Activated gamma-delta T cell (primary cell): ENCODE measurements around the gene C2.
"Not testable (repeated sequence)": the region's sequence is repeated elsewhere in the genome, so short reads cannot be mapped to it uniquely, and the experiment has no call there.

Experiments
- DNase-seq: peaks from one replicate; lab custom pipeline; 2025; lab: John Stamatoyannopoulos, UW

The C2 gene

DNA sequence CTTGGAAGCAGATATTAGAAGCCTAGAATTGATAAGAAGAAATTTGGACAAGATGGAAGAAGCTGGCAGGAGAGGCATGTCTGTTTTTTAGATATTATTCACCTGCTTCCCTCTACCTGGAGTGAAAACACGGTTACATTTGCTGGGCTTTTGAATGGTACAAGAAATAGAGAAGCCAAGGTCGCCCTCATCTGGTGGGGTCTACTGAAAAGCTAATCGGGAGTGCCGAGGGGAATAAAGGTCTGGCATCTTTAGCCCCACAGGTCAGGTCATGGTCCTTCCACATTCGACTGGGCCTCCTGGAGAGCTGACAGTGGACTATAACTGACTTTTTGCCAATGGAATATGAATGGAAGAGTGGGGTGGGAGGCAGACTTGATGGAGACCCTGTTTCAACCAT lies 4.6 kb upstream of the C2 start:
- no peak for DNase-seq

DNA sequence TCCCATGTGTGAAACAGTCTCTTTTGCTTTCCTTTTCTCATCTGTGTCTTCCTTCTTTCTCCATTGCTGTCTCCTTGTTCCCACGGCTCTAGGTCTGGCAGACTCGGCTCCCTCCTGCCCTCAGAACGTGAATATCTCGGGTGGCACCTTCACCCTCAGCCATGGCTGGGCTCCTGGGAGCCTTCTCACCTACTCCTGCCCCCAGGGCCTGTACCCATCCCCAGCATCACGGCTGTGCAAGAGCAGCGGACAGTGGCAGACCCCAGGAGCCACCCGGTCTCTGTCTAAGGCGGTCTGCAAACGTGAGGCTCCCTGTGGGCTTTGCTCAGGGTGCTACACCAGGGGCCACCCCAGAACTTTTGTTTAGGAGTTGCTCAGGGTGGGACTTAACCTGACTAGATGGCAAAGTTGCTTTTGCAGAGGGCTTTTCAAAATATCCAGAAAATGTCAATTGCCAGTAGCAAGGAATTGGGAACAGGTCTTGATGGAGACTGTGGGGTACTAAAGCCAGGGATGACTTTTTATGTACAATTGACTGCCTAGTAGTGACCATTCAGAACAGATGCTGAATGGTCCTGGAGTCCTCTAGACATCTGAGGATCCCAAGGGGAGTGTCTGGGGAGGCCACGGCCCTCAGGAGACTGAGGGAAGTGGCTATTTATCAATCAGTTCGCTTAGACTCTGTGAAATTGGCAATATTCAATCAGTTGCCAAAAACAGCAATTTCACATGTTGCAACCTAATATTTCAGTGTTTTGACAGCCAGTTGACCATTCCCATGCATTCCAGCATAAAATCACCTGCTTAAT lies 550 bp downstream of the C2 start:
- no peak for DNase-seq

DNA sequence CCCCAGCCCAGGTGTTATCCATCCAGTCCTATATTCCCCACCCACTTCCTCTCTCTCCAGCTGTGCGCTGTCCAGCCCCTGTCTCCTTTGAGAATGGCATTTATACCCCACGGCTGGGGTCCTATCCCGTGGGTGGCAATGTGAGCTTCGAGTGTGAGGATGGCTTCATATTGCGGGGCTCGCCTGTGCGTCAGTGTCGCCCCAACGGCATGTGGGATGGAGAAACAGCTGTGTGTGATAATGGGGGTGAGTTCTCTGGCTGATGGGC lies 1.1 kb downstream of the C2 start:
- no peak for DNase-seq

DNA sequence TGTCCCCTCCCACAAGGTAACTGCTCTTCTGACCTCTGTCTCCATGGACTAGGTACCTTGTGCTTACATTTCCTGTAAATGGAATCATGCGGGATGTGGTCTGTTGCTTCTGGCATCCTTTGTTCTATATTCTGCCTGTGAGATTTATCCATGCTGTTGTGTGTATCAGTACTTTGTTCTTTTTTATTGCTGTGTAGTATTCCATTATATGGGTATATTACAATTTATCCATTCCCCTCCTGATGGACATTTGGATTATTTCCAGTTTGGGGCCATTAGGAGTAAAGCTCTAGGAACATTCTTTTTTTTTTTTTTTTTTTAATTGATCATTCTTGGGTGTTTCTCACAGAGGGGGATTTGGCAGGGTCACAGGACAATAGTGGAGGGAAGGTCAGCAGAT lies 3.4 kb downstream of the C2 start:
- DNase-seq: no peak

DNA sequence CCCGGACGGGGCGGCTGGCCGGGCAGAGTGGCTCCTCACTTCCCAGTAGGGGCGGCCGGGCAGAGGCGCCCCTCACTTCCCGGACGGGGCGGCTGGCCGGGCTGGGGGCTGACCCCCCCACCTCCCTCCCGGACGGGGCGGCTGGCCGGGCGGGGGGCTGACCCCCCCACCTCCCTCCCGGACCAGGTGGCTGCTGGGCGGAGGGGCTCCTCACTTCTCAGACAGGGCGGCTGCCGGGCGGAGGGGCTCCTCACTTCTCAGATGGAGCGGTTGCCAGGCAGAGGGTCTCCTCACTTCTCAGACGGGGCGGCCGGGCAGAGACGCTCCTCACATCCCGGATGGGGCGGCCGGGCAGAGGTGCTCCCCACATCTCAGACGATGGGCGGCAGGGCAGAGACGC lies 4.6 kb downstream of the C2 start:
- not testable (repeated sequence) for DNase-seq

DNA sequence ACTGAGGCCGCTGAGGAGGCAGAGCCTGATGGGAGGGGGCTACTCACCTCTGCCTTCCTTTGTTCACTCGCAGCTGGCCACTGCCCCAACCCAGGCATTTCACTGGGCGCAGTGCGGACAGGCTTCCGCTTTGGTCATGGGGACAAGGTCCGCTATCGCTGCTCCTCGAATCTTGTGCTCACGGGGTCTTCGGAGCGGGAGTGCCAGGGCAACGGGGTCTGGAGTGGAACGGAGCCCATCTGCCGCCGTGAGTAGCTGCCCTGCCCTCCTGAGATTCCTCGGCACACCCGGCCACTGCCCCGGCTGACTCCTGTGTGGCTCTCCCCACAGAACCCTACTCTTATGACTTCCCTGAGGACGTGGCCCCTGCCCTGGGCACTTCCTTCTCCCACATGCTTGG lies 6.0 kb downstream of the C2 start:
- no peak for DNase-seq

DNA sequence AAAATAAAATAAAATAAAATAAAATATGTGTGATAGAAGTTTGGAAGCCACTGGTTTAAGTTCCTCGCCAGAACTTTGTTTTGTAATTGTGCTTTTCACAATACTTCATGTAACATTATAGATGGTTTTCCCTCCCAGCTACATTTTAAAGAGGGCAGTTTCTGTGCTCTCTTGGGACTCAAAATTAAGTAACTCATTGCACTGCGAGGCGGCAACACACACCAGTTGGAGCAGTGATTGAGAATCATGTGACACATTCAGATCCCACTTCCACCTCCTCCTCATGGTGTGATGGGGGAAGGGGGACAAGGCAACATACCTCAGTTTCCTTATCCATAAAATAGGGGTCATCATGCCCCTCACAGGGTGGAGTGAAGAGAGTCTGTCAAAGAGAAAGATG lies 7.5 kb downstream of the C2 start:
- DNase-seq: no peak

DNA sequence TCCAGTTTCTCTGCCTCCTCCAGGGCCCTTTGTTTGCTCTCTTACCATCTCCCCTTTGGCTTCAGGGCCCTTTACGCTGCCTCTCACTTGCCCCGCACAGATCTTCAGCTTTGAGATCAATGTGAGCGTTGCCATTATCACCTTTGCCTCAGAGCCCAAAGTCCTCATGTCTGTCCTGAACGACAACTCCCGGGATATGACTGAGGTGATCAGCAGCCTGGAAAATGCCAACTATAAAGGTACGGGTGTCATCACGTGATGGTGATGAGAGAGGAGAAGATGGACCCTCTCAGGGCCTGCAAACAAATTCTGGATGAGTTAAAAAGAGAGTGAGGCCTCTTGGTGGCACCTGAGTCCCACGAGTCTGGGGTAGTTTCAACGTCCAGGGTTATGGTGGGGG lies 8.3 kb downstream of the C2 start:
- no peak for DNase-seq

DNA sequence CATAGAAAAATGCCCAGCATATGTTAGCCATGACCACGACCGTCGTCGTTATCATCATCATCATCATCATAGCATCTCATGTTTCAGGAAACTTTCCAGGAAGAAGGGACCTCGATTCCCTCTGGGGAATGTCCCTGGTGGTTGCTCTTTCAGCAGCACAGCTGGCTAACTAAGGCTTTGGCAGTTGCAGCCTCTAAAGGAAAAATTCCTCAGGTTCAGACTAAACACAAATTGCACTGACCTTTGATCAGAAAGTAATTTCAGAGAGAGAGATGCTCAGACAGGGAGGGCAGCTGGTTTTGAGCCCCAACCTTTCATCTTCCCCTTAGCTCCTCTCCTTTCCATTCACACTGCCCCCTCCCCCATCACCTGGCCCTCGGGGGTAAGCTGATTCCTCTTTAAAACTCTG lies 12.7 kb downstream of the C2 start:
- DNase-seq: no peak

DNA sequence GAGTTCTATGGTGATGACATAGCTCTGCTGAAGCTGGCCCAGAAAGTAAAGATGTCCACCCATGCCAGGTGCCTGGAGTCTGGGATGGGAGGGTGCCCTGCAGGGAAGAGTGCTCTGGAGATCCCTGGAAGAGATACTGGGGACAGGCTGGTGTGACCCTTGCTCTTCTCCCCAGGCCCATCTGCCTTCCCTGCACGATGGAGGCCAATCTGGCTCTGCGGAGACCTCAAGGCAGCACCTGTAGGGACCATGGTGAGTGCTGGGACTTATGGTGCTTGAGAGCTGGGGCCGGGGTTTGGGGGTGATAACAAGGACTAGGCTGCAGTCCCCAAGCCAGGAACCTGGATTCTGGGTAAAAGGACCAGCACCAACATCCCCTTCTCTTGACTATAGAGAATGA lies 16.2 kb downstream of the C2 start:
- no peak for DNase-seq

DNA sequence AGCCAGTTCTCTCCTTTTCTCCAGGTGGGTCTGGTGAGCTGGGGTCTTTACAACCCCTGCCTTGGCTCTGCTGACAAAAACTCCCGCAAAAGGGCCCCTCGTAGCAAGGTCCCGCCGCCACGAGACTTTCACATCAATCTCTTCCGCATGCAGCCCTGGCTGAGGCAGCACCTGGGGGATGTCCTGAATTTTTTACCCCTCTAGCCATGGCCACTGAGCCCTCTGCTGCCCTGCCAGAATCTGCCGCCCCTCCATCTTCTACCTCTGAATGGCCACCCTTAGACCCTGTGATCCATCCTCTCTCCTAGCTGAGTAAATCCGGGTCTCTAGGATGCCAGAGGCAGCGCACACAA lies 17.6 kb downstream of the C2 start:
- DNase-seq: no peak

DNA sequence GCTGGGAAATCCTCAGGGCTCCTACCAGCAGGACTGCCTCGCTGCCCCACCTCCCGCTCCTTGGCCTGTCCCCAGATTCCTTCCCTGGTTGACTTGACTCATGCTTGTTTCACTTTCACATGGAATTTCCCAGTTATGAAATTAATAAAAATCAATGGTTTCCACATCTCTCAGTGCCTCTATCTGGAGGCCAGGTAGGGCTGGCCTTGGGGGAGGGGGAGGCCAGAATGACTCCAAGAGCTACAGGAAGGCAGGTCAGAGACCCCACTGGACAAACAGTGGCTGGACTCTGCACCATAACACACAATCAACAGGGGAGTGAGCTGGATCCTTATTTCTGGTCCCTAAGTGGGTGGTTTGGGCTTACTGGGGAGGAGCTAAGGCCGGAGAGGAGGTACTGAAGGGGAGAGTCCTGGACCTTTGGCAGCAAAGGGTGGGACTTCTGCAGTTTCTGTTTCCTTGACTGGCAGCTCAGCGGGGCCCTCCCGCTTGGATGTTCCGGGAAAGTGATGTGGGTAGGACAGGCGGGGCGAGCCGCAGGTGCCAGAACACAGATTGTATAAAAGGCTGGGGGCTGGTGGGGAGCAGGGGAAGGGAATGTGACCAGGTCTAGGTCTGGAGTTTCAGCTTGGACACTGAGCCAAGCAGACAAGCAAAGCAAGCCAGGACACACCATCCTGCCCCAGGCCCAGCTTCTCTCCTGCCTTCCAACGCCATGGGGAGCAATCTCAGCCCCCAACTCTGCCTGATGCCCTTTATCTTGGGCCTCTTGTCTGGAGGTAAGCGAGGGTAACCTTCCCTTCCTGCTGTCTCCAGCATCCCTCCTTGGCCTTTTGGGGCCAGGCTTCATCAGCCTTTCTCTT lies 18.2 kb downstream of the C2 start, which contains the start of gene CFB:
Gene CFB (plus strand): TSS at position 589 of the 863 bp plus-strand sequence. CDS start 127 bp downstream, at position 716.
- no peak for DNase-seq

DNA sequence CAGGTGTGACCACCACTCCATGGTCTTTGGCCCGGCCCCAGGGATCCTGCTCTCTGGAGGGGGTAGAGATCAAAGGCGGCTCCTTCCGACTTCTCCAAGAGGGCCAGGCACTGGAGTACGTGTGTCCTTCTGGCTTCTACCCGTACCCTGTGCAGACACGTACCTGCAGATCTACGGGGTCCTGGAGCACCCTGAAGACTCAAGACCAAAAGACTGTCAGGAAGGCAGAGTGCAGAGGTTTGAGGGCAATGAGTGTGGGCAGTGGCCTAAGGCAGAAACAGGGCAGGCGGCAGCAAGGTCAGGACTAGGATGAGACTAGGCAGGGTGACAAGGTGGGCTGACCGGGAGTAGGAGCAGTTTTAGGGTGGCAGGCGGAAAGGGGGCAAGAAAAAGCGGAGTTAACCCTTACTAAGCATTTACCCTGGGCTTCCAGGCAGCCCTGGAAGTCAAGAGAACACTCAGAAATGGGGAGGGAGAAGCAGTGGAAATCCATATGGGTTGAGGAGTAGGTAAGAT lies 18.9 kb downstream of the C2 start:
- no peak for DNase-seq

DNA sequence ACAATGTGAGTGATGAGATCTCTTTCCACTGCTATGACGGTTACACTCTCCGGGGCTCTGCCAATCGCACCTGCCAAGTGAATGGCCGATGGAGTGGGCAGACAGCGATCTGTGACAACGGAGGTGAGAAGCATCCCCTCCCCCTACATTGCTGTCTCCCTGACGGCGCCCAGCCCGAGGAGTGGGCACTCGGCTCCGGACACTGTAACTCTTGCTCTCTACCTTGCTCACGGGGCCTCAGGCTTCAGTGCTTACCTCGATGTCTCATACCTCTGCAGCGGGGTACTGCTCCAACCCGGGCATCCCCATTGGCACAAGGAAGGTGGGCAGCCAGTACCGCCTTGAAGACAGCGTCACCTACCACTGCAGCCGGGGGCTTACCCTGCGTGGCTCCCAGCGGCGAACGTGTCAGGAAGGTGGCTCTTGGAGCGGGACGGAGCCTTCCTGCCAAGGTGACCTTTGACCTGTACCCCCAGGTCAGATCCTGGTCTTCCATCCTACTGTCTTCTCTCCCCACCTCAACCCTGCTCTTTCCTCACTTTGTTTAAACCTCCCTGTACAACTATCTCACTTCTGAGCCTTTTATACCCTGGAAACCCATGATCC lies 19.7 kb downstream of the C2 start:
- no peak for DNase-seq

DNA sequence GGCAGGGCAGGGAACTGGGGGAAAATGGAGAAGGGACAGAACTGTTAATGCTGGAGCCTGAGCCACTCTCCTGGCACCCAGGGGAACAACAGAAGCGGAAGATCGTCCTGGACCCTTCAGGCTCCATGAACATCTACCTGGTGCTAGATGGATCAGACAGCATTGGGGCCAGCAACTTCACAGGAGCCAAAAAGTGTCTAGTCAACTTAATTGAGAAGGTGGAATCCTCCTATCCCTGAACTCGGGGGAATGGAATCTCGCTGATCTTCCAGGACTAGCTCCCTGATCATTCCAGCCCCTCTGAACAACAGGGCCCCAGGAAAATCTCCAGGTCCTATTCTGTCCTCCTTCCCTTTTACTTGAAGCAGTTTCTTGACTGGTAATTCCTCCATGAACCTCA lies 20.3 kb downstream of the C2 start:
- no peak for DNase-seq

DNA sequence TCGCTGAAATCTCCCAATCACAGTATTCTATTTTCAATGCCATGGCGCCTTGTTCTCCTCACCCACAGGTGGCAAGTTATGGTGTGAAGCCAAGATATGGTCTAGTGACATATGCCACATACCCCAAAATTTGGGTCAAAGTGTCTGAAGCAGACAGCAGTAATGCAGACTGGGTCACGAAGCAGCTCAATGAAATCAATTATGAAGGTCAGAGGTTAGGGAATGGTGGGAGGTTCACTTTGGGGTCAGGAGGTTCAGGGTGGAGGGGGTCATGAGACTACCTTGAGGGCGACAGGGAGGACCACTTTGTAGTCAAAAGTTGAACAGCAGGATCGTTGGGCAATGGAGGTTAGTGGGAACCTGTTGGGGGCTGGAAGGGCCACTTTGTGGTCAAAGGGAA lies 20.8 kb downstream of the C2 start:
- no peak for DNase-seq

DNA sequence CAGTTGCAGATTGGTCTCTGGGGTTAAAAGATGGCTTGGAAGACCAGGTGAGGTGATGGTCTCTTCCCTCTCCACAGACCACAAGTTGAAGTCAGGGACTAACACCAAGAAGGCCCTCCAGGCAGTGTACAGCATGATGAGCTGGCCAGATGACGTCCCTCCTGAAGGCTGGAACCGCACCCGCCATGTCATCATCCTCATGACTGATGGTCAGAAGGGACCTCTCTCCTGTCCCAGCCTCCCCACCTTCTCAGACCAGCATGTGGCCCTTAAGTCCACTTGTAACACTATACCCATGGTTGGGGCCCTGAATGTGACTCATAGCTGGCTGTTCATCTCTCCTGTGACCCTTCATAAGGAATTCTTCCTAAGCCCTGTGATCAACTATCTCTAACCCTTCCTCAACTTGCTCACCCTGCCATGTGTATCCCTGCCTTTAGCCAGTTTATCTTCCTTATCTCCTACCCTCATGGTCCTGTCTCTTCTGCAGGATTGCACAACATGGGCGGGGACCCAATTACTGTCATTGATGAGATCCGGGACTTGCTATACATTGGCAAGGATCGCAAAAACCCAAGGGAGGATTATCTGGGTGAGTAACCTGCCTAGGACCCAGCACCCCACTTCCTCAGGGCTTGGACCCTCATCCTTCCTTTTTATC lies 21.4 kb downstream of the C2 start:
- DNase-seq: no peak

DNA sequence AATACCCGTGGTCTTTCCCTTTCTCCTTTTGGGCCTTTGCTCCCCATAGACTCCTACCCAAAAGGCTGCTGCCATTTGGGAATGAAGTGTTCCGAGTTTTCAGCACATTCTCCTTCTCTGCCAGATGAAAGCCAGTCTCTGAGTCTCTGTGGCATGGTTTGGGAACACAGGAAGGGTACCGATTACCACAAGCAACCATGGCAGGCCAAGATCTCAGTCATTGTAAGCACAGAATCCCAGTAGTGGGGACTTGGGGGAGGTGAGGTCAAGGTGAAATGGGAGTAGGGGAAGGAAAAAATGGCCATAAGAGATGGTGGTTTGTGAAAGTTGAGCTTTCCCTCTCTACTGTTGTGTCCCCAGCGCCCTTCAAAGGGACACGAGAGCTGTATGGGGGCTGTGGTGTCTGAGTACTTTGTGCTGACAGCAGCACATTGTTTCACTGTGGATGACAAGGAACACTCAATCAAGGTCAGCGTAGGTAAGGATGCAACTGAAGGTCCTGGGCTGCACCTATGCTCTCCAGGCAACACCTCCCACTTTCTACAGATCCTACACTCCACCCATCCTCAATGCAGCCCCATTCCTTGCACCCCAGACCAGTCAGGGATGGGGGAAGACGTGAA lies 22.5 kb downstream of the C2 start:
- DNase-seq: no peak

DNA sequence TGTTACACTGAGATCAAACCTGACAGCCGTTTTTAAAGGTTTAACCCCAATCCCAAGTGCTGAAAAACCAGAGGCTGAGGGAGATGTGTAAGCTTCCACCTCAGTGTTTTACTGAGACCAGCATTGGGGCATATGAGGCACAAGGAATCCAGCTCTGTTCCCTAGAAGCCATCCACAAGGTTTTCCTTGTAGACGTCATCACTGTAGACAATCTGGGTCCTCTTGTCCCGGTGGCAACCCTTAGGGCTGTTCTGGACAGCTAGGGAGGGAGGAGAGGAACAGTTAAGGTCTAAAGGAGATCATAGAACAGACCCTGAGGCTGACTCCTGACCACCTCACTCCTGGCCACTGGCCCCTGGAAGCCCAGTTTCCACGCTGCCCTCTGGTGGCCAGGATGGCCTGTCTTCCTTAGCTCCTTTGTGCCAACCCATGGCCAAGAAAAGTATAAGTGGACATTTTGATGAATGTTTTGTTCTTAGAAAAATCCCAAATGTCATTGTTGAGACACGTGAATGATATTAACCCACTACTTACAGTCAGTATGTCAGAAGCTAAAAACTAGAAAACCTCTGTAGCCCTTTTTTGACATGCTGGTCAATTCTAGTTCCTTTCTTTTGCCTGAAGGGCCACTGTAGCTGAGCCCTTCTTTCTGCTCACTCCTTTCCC lies 24.8 kb downstream of the C2 start:
- no peak for DNase-seq

DNA sequence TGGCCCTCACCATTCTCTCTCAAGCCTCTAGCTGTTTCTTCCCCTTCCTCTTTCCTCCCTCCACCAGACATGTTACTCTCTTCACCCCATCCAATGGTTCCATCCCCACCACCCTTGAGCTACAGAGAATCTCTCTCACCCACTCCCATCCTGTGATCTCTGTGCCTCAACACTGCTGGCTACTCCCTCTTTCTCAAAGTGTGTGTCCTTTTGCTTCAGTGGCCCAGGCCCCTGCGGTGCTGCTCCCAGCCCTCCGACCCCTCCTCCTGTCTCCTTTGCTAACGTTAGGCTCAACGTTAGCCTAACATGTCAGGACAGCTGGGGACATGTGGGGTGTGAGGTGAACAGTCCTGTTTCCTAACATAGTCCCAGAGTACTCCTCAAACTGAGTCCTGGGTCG lies 25.4 kb downstream of the C2 start:
- no peak for DNase-seq

DNA sequence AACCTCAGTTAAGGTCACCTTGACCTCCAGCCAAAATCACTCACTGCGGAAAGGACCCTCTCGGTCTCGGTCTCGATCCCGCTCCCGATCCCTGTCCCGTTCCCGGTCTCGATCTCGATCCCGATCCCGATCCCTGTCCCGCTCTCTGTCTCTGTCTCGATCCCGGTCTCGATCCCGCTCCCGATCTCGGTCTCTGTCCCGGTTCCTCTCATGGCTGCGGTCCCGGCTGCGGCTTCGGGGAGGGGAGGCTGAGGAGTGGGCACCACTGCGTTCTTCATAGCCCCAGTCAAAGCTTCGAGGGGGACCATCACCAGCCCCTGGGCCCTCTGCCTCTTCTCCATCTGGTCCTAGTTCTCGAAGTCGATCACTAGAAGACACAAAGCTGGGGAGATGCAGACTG lies 27.0 kb downstream of the C2 start:
- no peak for DNase-seq
